HG03064 (cell line): Measurements from ENCODE around the gene FGD6.
"Not testable (repeated sequence)": the region's sequence is repeated elsewhere in the genome, so short reads cannot be mapped to it uniquely, and the experiment has no call there.

Experiments used
- ATAC-seq: cut with Tn5 transposase; IDR thresholded peaks from one replicate; pipeline ENCODE4 v1.9.1; 2021; ENCODE audit warnings: low read depth; ENCODE audit not compliant: unreplicated experiment

The FGD6 gene

DNA sequence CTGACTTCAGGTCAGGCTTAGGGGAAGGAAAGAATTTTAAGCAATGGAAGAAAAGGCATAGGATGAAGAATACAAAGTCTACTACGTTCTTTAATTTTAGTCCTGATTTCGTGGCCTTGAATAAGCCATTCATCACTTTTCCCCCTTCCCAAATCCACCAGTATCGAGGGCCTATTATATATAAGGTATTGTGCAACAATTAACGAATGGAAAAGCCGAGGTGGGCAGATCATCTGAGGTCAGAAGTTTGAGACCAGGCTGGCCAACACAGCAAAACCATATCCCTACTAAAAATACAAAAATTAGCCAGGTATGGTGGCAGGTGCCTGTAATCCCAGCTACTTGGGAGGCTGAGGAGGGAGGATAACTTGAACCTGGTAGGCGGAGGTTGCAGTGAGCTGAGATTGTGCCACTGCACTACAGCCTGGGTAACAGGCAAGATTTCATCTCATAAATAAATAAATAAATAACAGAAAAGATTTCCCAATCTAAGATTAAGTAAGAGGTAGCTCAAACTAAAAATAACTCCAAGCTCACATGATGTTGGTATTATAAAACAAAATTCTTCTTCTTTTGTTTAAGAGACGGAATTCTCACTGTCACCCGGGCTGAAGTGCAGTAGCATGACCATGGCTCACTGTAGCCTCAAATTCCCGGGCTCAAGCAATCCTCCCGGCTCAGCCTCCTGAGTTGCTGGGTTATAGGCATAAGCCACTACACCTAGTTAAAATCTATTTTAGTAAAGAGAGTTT, 85.5 kb downstream of the FGD6 start:
- no peak for ATAC-seq

DNA sequence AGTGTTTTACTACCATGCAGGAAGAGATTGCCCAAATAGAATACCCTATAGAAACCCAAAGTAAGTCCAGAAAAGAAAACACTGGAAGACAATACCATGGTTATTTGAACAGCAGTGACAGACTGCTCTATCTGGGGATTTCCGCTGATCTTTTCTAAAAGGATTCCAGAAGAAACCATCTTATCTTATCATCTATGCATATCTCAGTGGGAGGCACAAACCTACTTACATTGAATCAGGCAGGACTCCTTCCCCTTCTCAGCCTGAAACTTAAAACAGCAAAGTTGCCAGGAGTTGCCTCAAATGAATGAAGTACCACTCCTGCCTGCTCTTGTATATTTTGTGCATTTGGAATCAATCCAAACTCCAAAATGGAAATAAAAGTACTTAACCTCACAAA, 87.2 kb downstream of the FGD6 start:
- no peak for ATAC-seq

DNA sequence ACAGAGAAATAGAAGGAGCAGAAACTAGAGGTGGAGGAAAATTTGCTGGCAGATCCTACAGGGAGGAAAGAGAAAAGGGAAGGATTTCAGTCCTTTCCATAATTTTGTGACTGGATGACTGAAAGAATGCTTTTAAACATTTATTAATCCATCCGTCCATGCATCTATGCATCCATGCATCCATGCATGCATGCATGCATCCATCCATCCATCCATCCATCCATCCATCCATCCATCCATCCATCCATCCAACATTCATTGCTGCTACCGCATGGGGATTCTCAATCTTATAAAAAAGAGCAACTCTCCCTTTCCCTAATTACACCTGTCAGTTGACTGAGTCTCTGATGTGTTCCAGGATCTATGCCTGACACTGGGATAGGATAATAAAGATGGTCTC, 88.2 kb downstream of the FGD6 start:
- no peak for ATAC-seq

DNA sequence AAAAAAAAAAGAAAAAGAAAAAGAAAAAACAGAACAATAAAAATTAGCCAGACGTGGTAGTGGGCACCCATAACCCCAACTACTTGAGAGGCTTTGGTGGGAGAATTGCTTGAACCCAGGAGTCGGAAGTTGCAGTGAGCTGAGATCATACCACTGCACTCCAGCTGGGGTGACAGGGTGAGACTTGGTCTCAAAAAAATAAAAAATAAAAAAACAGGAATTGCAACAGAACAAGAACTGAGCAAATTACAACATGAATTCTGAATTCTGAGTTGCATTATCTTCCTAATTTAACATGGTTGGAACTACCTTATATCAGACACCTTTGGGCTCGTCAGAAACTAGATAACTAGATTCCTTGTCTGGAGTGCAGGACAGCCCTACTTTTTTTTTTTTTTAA, 90.5 kb downstream of the FGD6 start:
- ATAC-seq, result no peak

DNA sequence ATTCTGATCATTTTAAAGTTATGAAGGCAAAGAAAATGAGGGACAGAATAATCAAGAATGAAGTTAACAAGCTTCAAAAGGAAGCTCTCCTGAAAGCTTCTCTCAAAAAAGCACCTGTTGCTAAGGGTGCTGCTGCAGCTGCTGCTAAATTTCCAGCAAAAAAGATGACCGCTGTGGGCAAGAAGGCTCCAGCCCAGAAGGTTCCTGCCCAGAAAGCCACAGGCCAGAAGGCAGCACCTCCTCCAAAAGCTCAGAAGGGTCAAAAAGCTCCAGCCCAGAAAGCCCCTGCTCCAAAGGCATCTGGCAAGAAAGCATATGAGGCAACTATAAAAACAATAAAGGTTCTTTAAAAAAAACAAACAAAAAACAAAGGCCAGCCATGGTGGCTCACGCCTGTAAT, 91.2 kb downstream of the FGD6 start:
- ATAC-seq, result no peak

DNA sequence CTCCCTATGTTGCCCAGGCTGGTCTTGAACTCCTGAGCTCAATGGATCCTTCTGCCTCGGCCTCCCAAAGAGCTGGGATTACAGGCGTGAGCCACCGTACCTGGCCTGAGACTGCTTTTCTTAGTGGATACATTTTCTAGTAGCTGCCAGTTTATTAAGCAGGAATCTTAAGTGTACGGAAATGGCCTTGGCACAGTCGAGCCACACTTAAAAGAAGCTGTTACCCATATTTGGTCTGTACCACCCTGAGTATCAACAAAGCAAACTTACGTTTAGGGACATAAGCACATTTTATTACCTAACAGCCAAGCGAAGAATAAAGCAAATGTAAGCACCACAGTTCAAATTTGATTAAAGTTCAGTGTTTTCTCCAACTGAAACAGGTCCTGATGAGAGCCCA, 93.2 kb downstream of the FGD6 start:
- ATAC-seq, result no peak

DNA sequence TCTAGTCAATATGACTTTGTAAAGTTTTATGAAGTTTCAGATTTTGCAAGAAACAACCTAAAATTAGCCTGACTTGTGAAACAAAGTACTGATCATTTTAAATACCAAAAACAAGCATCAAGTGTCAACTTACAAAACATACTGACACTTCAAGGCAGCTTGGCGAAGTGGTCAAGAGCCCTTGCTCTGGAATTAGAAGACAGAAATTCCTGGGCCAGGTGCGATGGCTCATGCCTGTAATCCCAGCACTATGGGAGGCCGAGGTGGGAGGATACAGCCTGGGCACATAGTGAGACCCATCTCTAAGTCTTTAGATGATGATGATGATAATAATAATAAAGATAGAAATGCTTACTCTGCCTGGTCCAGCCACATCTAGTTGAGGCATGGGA, 98.5 kb downstream of the FGD6 start:
- no peak for ATAC-seq

DNA sequence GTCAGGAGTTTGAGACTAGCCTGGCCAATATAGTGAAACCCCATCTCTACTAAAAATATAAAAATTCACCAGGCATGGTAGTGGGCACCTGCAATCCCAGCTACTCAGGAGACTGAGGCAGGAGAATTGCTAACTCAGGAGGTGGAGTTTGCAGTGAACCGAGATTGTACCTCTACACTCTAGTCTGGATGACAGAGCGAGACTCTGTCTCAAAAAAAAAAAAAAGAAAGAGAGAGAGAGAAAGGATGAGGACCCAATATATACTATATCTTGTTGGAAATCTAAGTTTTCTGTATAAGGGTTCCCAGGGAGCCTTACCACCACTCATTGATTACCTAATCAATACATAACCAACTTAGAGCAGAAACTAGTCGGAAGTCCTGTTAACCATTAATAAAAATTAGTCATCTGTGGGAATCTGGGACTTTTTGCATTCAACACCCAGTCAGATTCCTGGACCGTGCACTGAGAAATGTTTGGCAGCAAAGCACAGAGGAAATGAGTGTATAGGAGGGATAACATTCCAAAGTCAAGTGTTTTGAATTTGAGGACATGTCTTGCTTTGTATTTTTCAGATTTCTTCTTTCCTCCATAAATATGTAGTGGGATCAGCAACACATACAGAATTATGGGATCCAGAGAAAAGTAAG, 99.0 kb downstream of the FGD6 start:
- no peak for ATAC-seq

DNA sequence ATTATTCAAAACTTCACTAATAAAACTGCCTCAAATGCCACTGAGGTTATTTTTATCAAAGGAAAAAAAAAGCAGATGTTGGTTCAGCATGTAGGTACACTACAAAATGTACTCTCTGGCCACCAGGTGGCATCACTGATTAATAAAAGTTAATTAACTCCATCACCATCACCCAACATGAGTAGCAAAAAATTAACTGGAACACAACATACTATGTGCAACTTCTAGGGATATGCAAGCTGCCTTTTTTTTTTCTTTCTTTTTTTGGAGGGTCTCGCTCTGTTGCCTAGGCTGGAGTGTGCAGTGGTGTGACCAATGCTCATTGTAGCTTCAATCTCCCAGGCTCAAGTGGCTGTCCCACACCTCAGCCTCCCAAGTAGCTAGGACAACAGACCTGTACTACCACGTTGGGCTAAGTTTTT, 100.1 kb downstream of the FGD6 start:
- ATAC-seq, result peak; percentile 61

DNA sequence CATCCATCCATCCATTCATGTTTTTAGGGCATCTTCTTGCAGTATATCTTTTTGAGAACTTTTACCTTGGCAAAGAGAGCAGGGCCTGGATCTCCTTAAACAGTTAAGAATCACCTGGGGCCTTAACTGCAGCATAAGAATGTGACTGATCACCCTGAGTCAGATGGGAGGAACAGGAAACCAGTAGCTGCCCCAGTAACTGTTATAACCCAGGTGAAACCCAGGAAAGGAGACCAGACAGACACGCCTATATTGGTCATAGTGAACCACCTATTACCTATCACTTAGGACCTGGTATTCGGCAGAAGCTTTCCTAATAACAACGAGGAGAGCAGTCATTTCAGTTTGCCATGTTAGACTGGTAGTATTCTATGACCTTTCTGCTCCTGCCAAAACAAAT, 100.5 kb downstream of the FGD6 start:
- ATAC-seq, result peak; percentile 58

DNA sequence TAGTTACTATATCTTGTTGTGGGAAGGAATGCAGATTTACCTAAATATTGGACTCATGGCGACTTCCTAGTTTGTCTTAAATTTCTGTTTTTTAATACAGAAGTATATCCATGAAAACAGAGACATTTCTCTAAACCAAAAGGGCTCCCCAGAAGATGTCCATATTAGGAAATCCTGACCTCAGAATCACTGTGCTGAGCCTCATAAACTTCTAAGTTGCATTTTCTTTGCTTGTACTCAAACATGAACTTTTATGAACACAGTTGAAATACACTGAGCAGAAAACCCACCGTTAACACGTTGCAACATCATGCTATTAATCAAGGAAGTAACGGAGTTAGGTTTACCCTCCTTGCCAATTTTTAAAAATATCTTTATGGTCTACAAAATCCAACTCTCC, 100.9 kb downstream of the FGD6 start:
- no peak for ATAC-seq

DNA sequence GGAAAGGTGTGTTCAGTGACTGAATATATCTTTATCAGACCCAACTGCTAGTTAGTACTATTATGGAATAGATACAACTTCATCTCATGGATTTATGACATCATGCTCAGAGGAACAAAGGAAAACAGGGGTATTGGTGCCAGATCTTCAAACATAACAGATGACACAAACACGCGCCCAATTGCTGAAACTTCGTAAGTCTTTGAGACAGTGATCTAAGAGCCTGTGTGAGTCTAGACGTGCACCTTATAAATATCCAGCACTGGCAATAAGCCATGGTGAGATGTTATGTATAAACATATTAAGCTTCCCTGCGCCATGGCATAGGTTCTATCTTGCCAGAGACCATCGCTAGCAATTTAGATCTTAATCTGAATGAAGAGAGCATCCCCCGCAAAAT, 101.6 kb downstream of the FGD6 start:
- ATAC-seq, result no peak

DNA sequence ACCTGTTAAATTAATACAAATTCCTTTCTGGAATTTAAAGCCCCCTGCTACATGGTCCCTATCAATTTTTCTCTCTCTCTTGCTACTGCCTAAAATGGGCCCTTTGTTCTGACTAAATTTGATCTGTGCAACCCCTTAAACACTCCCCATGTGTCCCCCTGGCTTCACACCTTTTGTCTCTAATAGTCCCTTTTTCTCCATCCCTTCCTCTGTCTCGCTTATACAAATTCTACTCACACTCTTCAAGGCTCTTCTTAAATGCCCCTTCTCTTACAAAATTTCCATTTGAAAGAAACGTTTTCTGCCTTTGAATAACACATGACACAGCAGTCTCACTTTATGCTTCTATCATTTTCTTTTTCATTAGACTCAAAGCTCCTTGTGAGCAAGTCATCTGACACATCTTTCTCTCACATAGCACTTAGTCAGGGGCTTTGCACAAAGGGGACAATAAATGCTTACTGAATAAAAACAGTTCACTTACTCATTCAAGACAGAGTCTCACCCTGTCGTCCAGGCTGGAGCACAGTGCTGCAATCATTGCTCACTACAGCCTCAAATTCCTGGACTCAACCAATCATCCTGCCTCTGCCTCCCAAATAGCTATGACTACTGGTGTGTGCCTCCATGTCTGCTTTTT, 102.4 kb downstream of the FGD6 start:
- ATAC-seq, result no peak

DNA sequence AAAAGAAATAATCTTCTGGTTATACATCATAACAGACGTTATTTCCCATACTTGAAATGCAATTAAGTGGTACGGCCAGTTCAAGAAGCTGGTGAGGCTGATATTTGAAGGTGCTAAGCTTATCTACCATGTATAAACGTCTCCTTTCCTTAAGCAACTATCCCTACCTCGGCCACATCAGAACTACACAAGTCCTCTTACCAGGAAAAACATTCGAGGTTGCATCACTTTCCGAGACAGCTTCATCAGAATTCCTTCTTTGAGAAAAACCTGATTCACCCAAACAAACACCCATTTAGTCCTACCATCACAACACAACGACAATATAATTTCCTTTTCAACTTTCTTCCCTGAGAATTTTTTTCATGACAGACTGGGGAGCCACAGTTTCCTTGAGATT, 109.9 kb downstream of the FGD6 start:
- ATAC-seq, result no peak

DNA sequence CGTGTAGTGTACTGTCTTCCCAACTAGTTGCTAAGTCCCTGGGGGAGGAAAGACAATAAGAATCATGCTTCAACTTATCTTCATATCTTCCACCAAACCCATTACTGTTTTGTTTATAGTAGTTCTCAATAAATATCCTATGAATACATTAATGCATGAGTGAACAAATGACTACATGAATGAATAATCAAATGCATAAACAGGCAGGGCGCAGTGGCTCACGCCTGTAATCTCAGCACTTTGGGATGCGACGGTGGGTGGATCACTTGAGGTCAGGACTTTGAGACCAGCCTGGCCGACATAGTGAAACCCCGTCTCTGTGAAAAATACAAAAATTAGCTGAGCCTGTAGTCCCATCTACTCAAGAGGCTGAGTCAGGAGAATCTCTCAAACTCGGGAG, 111.7 kb downstream of the FGD6 start:
- ATAC-seq, result no peak

DNA sequence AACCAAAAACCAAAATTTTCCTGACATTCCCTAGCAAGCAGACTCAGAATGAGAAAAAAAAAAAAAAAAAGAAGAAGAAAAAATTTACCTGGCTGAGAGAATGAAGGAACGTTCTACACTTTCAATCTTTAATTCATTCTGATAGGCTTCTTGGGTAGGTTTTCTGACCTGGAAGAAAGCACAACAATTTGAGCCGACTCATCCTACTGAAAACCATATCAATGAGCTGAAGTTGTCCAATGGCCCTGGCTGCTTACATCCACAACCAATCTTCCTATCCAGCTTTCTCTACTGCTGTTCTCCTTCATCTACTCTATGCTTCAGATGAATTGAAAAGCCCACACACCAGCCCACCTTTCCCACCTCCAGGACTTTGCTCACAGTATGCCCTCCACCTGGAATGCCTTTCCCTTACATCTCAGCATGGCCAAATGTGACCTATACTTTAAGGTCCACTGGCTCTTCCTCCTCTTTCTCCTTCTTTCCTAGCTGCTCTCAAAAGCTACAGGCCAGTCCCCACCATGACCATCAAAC, 112.3 kb downstream of the FGD6 start:
- no peak for ATAC-seq

DNA sequence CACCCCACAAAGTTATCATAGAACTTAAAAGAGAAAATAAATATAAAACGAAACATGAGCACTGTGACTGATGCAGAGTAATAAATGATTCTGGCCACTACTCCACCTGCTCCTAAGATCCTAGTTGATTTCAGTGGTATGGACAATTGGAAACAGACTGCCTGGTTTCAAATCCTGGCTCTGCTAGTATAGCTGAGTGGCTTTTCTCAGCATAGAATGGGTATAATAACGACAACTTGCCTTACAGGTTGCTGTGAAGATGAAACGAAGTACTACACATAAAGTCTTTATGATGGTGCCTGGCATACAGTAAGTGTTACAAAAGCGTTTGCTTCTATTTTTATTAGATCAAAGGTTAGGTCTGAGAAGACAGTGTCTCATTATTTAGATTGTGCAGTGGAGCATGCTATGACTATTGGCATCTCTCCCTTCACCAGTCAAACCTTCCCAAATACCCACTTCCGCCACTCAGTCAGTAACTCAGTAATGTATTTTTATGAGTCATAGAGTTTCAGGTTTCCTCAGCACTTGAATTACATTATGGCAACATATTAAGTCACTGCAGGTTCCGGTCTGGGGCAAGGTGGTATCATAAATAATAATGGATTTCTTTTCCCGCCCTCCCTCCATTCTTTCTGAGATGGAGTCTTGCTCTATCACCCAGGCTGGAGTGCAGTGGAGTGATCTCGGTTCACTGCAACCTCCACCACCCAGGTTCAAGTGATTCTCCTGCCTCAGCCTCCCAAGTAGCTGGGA, 114.2 kb downstream of the FGD6 start:
- ATAC-seq, result peak; percentile 98

DNA sequence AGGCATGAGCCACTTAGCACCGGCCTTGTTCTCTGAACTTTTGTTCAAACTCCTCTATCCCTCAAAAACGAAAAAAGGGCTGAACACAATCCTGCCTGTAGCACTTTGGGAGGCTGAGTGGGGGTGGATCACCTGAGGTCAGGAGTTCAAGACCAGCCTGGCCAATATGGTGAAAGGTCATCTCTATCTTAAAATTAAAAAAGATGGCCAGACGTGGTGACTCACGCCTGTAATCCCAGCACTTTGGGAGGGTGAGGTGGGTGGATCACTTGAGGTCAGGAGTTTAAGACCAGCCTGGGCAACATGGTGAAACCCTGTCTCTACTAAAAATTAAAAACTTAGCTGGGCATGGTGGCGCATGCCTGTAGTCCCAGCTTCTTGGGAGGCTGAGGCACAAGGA, 115.3 kb downstream of the FGD6 start:
- ATAC-seq, result not testable (repeated sequence)

DNA sequence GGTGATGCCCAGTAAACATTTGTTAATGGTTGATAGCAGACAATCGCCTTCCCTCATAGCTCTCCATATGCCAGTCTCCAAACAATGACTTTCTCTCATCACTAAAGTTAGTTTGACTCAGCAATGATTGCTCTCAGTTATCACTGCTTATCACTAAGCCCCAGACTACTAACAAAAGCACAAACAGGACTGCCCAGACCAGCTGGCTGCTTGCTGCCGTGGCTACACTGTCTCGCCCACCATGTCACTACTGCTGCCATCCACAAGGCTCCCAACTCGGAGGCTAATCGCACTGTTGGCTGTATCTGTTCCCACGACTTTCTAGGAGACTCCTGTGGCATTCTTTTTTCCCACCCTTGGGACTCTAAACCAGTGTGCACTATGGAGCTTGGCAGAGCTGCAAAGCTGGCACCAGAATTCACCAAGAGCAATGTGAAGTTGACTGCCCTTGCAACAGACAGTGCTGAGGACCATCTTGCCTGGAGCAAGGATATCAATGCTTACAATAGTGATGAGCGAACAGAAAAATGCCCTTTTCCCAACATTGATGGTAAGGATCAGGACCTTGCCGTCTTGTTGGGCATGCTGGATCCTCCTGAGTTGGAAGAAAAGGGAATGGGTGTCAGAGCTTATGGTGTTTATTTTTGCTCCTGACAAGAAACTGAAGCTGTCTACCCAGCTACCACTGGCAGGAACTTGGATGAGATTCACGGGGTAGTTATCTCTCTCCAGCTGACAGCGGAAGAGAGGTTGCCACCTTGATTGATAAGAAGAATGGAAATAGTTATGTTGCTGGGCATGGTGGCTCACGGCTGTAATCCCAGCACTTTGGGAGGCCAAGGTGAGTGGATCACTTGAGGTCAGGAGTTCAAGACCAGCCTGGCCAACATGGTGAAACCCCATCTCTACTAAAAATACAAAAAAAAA, 116.7 kb downstream of the FGD6 start:
- no peak for ATAC-seq

DNA sequence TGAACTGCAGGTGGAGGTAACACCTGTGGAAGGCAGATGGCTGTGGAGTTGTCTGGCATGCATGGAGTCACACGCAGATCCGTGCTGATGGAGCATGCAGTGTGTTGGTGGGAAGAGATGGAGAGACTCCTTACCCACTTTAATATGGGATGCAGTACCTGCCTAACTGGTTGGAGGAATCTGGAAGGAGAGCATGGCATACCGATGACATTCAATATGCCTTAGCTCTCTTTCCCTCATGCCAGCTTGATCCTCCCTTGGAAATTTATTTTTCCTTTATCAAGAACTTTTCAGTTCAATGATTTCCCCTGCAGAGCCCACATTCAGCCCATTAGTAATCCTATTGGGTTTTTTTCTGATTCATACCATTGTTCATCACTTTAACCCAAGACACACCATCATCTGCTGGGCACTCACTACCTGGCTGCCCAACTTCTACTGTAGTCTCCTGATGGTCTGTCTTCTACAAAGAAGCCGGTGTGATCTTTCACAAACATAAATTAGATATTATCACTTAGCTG, 117.9 kb downstream of the FGD6 start:
- no peak for ATAC-seq
